Adrenal gland (tissue), 12 donors: ENCODE results near the gene DUSP7. TPM values are rescaled to one million over a fixed set of nuclear protein-coding genes. Genes with fewer than 3 reads are reported as not detected.

Experiments
- DNase-seq, 7 donors: peaks; one replicate each; pipeline ENCODE4 v3.0.0-alpha.2; 2019 to 2020
- H3K27ac ChIP-seq, 5 donors: fragments of 200-600 bp; sonication (generic) in 4 of 5; 1 replicate in 3 of 5; 2 replicates in 2 of 5; pipeline versions ENCODE4 v1.5.1 to v1.8.0; 2016 to 2020; ENCODE audit warnings: mild to moderate bottlenecking in 1 of 5
- H3K27me3 ChIP-seq: fragments of 200-600 bp; 2 replicates; pipeline ENCODE4 v1.8.0; 2021
- H3K36me3 ChIP-seq, 2 donors: fragments of 200-600 bp; replicated peaks in 1 of 2; 1 replicate in 1 of 2; 2 replicates in 1 of 2; pipeline versions ENCODE4 v1.5.1 to v1.8.0; 2018 to 2022
- H3K4me1 ChIP-seq, 2 donors: fragments of 200-600 bp; replicated peaks in 1 of 2; 1 replicate in 1 of 2; 2 replicates in 1 of 2; pipeline versions ENCODE4 v1.5.1 to v1.8.0; 2018 to 2021
- H3K4me3 ChIP-seq, 4 donors: fragments of 200-600 bp; sonication (generic) in 3 of 4; one replicate each; pipeline ENCODE4 v1.5.1; 2016 to 2018
- H3K9me3 ChIP-seq, 3 donors: fragments of 200-600 bp; sonication (generic) in 1 of 3; replicated peaks in 1 of 3; 1 replicate in 2 of 3; 2 replicates in 1 of 3; pipeline versions ENCODE4 v1.5.1 to v1.8.0; 2016 to 2021
- POLR2A ChIP-seq, 2 donors: fragments of 450-650 bp; IDR thresholded peaks; one replicate each; pipeline ENCODE4 v1.6.1; 2017; ENCODE audit warnings: antibody characterized with exemption in 2 of 2, mild to moderate bottlenecking in 2 of 2, moderate library complexity in 1 of 2
- WGBS, 4 donors: extraction: QIAGEN DNeasy Blood & Tissue Kit in 2 of 4; methylation state at CpG; one replicate each; pipeline versions ENCODE4 v1.1.5 to v1.1.7; 2013 to 2017; 5-methylcytosine and 5-hydroxymethylcytosine counted together
- intact Hi-C, 2 donors: fragments of 100-400 bp; cut with DNase I; formaldehyde crosslinking; loops; one replicate each; pipeline versions ENCODE4 v1.14.1 to v1.15.0; 2022 to 2023
- polyA plus RNA-seq, 3 donors: library from polyadenylated mRNA; stranded (reverse); fragments of 200-250 nt in 2 of 3; fragments of 350-450 nt in 1 of 3; fragmentation: Illumina TruSeq in 1 of 3; extraction: RNeasy Lipid Tissue Mini Kit (QIAGEN cat#74804) in 1 of 3; gene quantifications; one replicate each; pipeline ENCODE4 v1.2.3, GENCODE V29; 2013 to 2014
- total RNA-seq, 9 donors: library from RNA; depleted of rRNA in 4 of 9; stranded (reverse); fragments of >200 nt in 4 of 9; fragments of 120-200 nt in 1 of 9; fragmentation: NEBNext Ultra II Directional in 1 of 9; extraction: Animal tissue kit (Norgen Biotek cat#: 25700) in 1 of 9; gene quantifications; one replicate each; pipeline versions ENCODE4 v1.1.0 to v1.2.4, GENCODE V29; 2013 to 2023
- TF ChIP-seq, protein P1 (sequence below), 6 experiments: fragments of 450-650 bp in 4 of 6; fragments of 200-600 bp in 2 of 6; sonication (generic) in 1 of 6; IDR thresholded peaks; 1 replicate in 5 of 6; 2 replicates in 1 of 6; pipeline versions ENCODE4 v1.5.1 to v1.8.0; 2016 to 2021; ENCODE audit warnings: antibody characterized with exemption in 6 of 6, mild to moderate bottlenecking in 2 of 6, moderate library complexity in 1 of 6
- donor health status: healthy with polysubstance abuse.
- donor health status: Bipolar disorder and iron deficiency.
- donor health status: DM: yes; HTN: yes; CAD: no.
- donor health status: DM: no; HTN: no; CAD: no.
- donor health status: DM: no; HTN: no; CAD: no.
- donor health status: DM: yes; HTN: yes; CAD: no.

Gene DUSP7
- total and polyA plus RNA-seq, 12 donors = 5.5 to 35.0 (median 14.4) TPM

GRCh38 chr3:52099001-52099401 is 42.6 kb upstream of the DUSP7 start:
- H3K27ac ChIP-seq = no peak overlapping the region
- no peaks in the 10 kb centered on the region for H3K9me3 ChIP-seq
- no peaks in the 10 kb centered on the region for H3K4me1 ChIP-seq
- DNase-seq = peak in 3 of 7 donors; percentile 26 to 41 (median 31)
- no peak overlapping the region for H3K4me3 ChIP-seq
- 72 to 89% (median 78%) methylated on average over 1 to 3 of the region's 3 CpGs for WGBS, 4 donors
- TF ChIP-seq POLR2A (IDR thresholded peaks at IDR 0.05) = no peak
- TF ChIP-seq, protein P1, sequence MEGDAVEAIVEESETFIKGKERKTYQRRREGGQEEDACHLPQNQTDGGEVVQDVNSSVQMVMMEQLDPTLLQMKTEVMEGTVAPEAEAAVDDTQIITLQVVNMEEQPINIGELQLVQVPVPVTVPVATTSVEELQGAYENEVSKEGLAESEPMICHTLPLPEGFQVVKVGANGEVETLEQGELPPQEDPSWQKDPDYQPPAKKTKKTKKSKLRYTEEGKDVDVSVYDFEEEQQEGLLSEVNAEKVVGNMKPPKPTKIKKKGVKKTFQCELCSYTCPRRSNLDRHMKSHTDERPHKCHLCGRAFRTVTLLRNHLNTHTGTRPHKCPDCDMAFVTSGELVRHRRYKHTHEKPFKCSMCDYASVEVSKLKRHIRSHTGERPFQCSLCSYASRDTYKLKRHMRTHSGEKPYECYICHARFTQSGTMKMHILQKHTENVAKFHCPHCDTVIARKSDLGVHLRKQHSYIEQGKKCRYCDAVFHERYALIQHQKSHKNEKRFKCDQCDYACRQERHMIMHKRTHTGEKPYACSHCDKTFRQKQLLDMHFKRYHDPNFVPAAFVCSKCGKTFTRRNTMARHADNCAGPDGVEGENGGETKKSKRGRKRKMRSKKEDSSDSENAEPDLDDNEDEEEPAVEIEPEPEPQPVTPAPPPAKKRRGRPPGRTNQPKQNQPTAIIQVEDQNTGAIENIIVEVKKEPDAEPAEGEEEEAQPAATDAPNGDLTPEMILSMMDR (IDR thresholded peaks at IDR 0.05) = no peak
- intact Hi-C loops = no loop called here
- no peaks in the 10 kb centered on the region for H3K27me3 ChIP-seq
- no peaks in the 10 kb centered on the region for H3K36me3 ChIP-seq

DNA sequence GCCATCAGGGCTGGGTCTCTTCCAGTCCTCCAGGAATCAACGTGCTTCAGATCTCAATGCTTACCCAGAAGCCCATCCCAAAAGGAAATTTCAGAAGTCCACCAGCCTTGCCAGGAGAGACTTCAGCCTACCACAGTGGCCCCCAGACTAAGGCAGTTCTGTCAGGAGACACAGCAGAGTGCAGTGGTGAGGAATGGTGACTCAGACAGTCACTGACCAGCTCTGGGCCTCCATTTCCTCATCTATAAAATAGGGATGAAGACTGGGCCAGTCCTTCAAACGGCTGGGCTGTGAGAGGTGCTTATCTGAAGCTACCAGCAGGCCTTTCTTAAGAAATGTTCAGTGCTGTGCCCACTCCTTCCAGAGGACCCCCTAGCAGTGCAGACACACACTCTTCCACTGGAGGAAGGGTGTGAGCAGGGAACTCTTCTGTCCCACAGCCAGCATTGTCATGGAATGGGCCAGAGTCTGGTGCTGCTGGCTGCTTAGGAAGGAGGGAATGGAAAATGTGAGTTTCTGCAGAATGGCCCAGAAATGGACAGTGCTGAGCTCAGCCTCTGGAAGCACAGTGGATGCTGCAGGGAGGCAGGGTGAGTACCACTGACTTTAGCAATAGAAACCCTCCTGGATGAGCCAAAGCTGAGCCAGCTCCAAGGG is 41.6 kb upstream of the DUSP7 start:
- no peaks in the 10 kb centered on the region for H3K4me1 ChIP-seq
- H3K36me3 ChIP-seq = no peaks in the 10 kb centered on the region
- no peak overlapping the region for H3K27ac ChIP-seq
- intact Hi-C loops = no loop called here
- DNase-seq = no peak
- no peaks in the 10 kb centered on the region for H3K27me3 ChIP-seq
- H3K4me3 ChIP-seq = no peak overlapping the region
- H3K9me3 ChIP-seq = no peaks in the 10 kb centered on the region
- TF ChIP-seq POLR2A (IDR thresholded peaks at IDR 0.05) = no peak
- TF ChIP-seq, protein P1 (IDR thresholded peaks at IDR 0.05) = no peak
- 90 to 100% (median 92%) methylated on average over 2 of the region's 2 CpGs for WGBS, 4 donors

- Histone ChIP-seq H3K27ac (no peak overlapping the region), H3K27me3 (no peaks in the 10 kb centered on the region), H3K36me3 (no peaks in the 10 kb centered on the region), H3K4me1 (no peaks in the 10 kb centered on the region), H3K9me3 (no peaks in the 10 kb centered on the region), H3K4me3 (no peak overlapping the region)
- TF ChIP-seq POLR2A (IDR thresholded peaks at IDR 0.05) = no peak
- TF ChIP-seq, protein P1 (IDR thresholded peaks at IDR 0.05) = no peak
- intact Hi-C loops = no loop called here
- no peak for DNase-seq
- 95 to 99% (median 97%) methylated on average over 8 of the region's 8 CpGs for WGBS, 4 donors
Measured at GRCh38 chr3:52095990-52096775, 39.8 kb upstream of the DUSP7 start.

DNA sequence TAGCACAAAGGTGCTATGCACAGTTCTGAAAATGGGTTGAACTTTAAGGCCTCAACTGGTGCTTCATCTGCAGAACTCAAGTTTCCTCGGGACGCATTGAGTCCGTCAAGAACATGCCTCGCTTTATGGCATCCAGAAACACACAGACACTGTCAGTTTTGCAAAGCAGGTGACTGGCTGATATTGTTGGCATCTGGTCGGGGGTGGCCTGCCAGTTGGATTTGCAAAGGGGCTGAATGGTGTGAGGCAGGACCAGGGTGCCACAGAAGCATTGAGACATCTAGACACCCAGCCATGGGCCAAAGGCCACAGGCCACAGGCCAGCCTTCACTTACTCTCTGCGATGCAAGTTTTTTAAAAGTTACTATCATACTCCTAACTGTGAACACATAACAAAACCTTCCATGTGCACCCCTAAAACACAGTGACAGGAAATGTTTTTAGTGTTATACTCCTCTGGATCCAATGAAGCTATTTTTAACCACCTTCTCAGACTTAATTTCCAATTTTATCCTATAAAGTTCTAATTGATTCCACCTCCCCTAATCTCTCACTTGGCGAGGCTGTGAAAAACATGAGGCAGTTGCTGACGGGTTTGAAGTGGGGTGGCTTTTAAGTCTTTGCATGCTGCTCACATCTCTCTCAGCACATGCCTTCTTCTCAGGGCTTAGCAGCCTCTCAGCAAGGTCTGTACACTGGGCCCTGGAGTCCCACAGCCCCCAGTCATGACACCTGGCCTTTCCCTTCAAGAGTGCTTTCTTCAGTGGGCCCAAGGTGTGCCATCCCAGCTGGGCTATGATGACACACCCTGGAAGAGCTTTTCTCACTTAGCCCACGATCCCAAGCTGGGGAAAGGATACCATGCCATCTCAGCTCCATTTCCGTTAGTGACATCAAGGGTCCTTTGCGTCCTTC is 38.5 kb upstream of the DUSP7 start:
- no peak for DNase-seq
- peaks cover 0 to 10% of the 10 kb centered on the region in 2 donors for H3K4me1 ChIP-seq
- TF ChIP-seq, protein P1 (IDR thresholded peaks at IDR 0.05) = no peak
- no peak for TF ChIP-seq POLR2A (IDR thresholded peaks at IDR 0.05)
- no peaks in the 10 kb centered on the region for H3K36me3 ChIP-seq
- H3K9me3 ChIP-seq = no peaks in the 10 kb centered on the region
- H3K27ac ChIP-seq = no peak overlapping the region
- H3K27me3 ChIP-seq = no peaks in the 10 kb centered on the region
- intact Hi-C loops = no loop called here
- 96 to 98% (median 98%) methylated on average over 11 of the region's 11 CpGs for WGBS, 4 donors
- H3K4me3 ChIP-seq = no peak overlapping the region
